Lung (tissue), 12 donors: ENCODE data around the gene SHOC2. TPM values are rescaled to one million over a fixed set of nuclear protein-coding genes. Genes with fewer than 3 reads are reported as not detected.

Source experiments
- ATAC-seq: fragments of 200-7000 bp; cut with Tn5 transposase; one replicate; pipeline ENCODE4 v1.9.1; 2020; ENCODE audit warnings: moderate number of reproducible peaks; ENCODE audit not compliant: insufficient read depth, low FRiP score
- DNase-seq, 3 donors: peaks; one replicate each; pipeline ENCODE4 v3.0.0-alpha.2; 2013 to 2017
- H3K27ac ChIP-seq, 2 donors: one replicate each; pipeline ENCODE4 v1.5.1; 2013; ENCODE audit warnings: mild to moderate bottlenecking in 2 of 2, moderate library complexity in 2 of 2, control low read depth in 1 of 2, inconsistent platforms in 1 of 2, low read depth in 1 of 2, low read length in 1 of 2
- H3K27me3 ChIP-seq, 3 donors: one replicate each; pipeline ENCODE4 v1.5.1; 2013; ENCODE audit warnings: low read length in 2 of 3; ENCODE audit not compliant: control insufficient read depth in 3 of 3, insufficient read depth in 3 of 3
- H3K36me3 ChIP-seq, 4 donors: one replicate each; pipeline ENCODE4 v1.5.1; 2013; ENCODE audit warnings: low read length in 4 of 4, mild to moderate bottlenecking in 1 of 4, moderate library complexity in 1 of 4; ENCODE audit not compliant: control insufficient read depth in 4 of 4, insufficient read depth in 4 of 4
- H3K4me1 ChIP-seq, 5 donors: one replicate each; pipeline ENCODE4 v1.5.1; 2013; ENCODE audit warnings: low read length in 5 of 5, mild to moderate bottlenecking in 2 of 5, moderate library complexity in 1 of 5; ENCODE audit not compliant: control insufficient read depth in 5 of 5, insufficient read depth in 5 of 5
- H3K4me3 ChIP-seq: one replicate; pipeline ENCODE4 v1.5.1; 2013; ENCODE audit warnings: mild to moderate bottlenecking, control low read depth, moderate library complexity
- H3K9ac ChIP-seq, 2 donors: one replicate each; pipeline ENCODE4 v1.5.1; 2013; ENCODE audit warnings: low read length in 2 of 2, control low read depth in 1 of 2; ENCODE audit not compliant: insufficient read depth in 1 of 2
- H3K9me3 ChIP-seq, 4 donors: one replicate each; pipeline ENCODE4 v1.5.1; 2013; ENCODE audit warnings: low read length in 3 of 4, mild to moderate bottlenecking in 1 of 4, moderate library complexity in 1 of 4; ENCODE audit not compliant: control insufficient read depth in 4 of 4, insufficient read depth in 3 of 4
- WGBS, 2 donors: extraction: QIAGEN DNeasy Blood & Tissue Kit; methylation state at CpG; one replicate each; pipeline ENCODE4 v1.1.7; 2013; 5-methylcytosine and 5-hydroxymethylcytosine counted together
- polyA plus RNA-seq, 2 donors: library from polyadenylated mRNA; stranded (reverse); fragments of 200-250 nt; gene quantifications; one replicate each; pipeline ENCODE4 v1.2.1, GENCODE V29; 2013
- total RNA-seq, 2 donors: library from RNA; depleted of rRNA in 1 of 2; stranded (reverse); fragments of >200 nt in 1 of 2; gene quantifications; one replicate each; pipeline ENCODE4 v1.2.1, GENCODE V29; 2014 to 2021
- TF ChIP-seq, protein P1 (sequence below): IDR thresholded peaks from 2 replicates; pipeline ENCODE4 v1.5.1; 2012; ENCODE audit warnings: mild to moderate bottlenecking; ENCODE audit errors: control extremely low read depth, extremely low read depth
- donor health status: control.
- donor health status: control.
- donor health status: Bipolar disorder and iron deficiency.
- donor health status: healthy.
- donor health status: DM: yes; HTN: yes; CAD: no.

The SHOC2 gene
- total and polyA plus RNA-seq, 4 donors = 17.3 to 74.9 (median 35.3) TPM

DNA sequence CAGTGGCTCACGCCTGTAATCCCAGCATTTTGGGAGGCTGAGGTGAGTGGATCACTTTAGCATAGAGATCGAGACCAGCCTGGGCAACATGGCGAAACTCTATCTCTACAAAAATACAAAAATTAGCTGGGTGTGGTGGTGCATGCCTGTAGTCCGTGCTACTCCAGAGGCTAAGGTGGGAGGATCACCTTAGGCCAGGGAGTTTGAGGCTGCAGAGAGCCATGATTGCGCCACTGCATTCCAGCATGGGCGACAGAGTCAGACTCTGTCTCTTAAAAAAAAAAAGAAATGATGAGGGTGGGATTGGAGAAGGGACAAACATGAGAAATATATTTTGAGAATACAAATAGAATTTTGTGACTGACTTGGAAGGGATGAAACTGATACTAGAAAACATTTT lies 76.9 kb downstream of the SHOC2 start:
- 93% methylated on average over 6 of the region's 6 CpGs for WGBS, 2 donors
- Histone ChIP-seq H3K9me3 (no peaks in the 10 kb centered on the region), H3K4me3 (no peak overlapping the region), H3K36me3 (peaks cover 0 to 3% (median 0%) of the 10 kb centered on the region in 4 donors), H3K4me1 (peaks cover 0 to 5% (median 0%) of the 10 kb centered on the region in 5 donors), H3K27ac (no peak overlapping the region), H3K27me3 (no peaks in the 10 kb centered on the region), H3K9ac (no peak overlapping the region)
- DNase-seq (no peak), ATAC-seq (no peak)
- TF ChIP-seq, protein P1, sequence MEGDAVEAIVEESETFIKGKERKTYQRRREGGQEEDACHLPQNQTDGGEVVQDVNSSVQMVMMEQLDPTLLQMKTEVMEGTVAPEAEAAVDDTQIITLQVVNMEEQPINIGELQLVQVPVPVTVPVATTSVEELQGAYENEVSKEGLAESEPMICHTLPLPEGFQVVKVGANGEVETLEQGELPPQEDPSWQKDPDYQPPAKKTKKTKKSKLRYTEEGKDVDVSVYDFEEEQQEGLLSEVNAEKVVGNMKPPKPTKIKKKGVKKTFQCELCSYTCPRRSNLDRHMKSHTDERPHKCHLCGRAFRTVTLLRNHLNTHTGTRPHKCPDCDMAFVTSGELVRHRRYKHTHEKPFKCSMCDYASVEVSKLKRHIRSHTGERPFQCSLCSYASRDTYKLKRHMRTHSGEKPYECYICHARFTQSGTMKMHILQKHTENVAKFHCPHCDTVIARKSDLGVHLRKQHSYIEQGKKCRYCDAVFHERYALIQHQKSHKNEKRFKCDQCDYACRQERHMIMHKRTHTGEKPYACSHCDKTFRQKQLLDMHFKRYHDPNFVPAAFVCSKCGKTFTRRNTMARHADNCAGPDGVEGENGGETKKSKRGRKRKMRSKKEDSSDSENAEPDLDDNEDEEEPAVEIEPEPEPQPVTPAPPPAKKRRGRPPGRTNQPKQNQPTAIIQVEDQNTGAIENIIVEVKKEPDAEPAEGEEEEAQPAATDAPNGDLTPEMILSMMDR = no peak

DNA sequence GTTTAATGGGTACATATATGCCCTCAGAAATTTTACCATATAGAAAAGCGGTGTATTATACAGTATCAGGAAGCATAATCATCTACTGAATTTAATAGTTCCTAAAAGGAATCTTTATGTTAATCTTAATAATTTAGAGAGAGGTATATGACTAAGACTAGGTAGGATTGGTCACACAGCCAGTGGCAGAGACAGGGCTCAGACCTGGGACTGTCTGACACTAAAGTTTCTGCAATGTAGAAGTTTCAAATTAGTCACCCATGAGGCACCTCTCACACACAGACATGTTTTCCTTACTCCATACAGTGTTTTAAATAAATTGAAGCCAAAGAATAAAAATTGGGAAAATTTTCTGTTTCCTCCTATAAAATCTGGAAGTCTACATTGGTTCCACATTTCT lies 84.6 kb downstream of the SHOC2 start:
- Histone ChIP-seq H3K4me3 (no peak overlapping the region), H3K9ac (no peak overlapping the region), H3K9me3 (no peaks in the 10 kb centered on the region), H3K27ac (no peak overlapping the region), H3K4me1 (peaks cover 0 to 3% (median 0%) of the 10 kb centered on the region in 5 donors), H3K36me3 (peaks cover 1 to 16% (median 7%) of the 10 kb centered on the region in 4 donors), H3K27me3 (no peaks in the 10 kb centered on the region)
- DNase-seq = no peak
- WGBS, 2 donors = 97 to 99% methylated on average over 1 of the region's 1 CpG
- TF ChIP-seq, protein P1 = no peak
- no peak for ATAC-seq

DNA sequence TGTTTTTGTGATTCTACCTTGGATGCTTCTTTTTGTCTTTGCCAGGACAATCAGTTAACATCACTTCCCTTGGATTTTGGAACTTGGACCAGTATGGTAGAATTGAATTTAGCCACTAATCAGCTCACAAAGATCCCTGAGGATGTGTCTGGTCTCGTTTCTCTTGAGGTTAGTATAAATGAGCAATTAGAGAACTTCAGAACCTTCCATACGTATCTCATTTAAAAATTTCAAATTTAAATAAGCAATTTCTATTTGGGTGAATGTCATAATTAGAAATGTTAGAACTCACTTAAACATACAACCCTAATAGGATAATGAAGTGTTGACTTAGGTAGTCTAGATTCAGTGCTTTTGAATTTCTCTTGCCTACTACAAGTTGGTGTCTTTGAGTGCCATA lies 88.1 kb downstream of the SHOC2 start:
- Histone ChIP-seq H3K4me3 (no peak overlapping the region), H3K9ac (no peak overlapping the region), H3K27ac (no peak overlapping the region), H3K27me3 (no peaks in the 10 kb centered on the region), H3K9me3 (no peaks in the 10 kb centered on the region), H3K36me3 (peaks cover 5 to 20% (median 13%) of the 10 kb centered on the region in 4 donors), H3K4me1 (no peaks in the 10 kb centered on the region)
- WGBS, 2 donors = 96% methylated on average over 2 of the region's 2 CpGs
- no peak for DNase-seq
- ATAC-seq = no peak
- TF ChIP-seq, protein P1 = no peak

DNA sequence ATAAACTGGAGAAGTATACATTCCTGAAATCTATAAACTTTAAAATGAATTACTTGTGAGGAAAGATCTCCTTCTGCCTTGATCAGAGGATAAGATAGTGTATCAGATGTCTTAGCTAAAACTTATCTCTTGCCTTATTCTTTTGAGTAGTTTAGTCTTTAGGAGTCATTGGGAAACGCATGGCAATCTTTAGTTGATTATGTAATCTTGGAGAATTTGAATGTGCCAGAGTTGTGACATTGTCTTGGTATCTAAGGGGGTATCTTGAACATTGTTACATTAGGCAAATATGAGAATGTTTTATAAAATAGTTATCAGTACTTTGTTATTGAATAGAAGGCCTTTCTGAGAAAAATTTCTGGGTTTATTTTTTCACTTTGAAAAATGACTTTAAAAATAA lies 95.8 kb downstream of the SHOC2 start:
- ATAC-seq (no peak), DNase-seq (no peak)
- no peaks in the 10 kb centered on the region for H3K27me3 ChIP-seq
- TF ChIP-seq, protein P1 = no peak
- H3K27ac ChIP-seq = no peak overlapping the region
- H3K9ac ChIP-seq = no peak overlapping the region
- no peak overlapping the region for H3K4me3 ChIP-seq
- H3K4me1 ChIP-seq = no peaks in the 10 kb centered on the region
- no peaks in the 10 kb centered on the region for H3K9me3 ChIP-seq
- peaks cover 2 to 11% (median 6%) of the 10 kb centered on the region in 4 donors for H3K36me3 ChIP-seq
- 39 to 53% methylated on average over 1 of the region's 1 CpG for WGBS, 2 donors
